GM19372 (cell line): ENCODE results near the gene CTBP2.
"Not testable (repeated sequence)": the region's sequence is repeated elsewhere in the genome, so short reads cannot be mapped to it uniquely, and the experiment has no call there.

Experiments used
- ATAC-seq: cut with Tn5 transposase; IDR thresholded peaks from one replicate; pipeline ENCODE4 v1.9.1; 2021; ENCODE audit warnings: mild to moderate bottlenecking, low read depth, moderate library complexity; ENCODE audit not compliant: unreplicated experiment

CTBP2 gene

DNA sequence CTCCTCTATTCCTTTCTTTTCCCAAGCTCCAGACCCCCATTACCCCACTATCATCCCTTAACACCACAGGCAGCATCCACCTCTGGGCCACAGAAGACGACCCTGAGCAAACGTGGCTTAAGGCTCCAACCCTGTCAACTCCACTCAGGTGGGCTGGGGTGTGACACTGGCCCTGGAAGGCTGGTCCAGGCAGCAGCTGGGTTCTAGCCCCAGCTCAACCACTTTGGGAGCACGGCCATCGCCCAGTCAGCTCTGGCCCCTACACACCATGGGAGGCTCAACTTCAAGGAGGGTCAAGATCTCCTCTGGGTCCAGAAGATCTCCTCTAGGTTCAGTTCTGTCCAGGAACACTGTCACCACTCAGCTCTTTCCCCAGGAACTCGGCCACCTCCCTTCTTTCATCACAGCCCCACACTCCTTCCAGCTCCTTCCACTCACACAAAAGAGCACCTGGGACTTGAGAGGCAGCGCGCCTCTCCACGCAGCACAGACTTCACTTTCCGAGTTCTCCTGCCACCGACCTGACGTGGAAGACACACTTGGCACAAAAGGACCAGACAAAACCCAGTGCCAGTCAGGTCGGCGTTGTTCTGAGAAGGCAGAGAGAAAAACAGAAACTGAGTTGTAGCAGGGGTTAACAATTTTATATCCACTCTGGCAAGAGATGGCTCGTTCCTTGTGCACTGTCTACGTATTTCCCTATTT is 84.1 kb downstream of the CTBP2 start:
- no peak for ATAC-seq

GRCh38 chr10:125073996-125074395 is 86.4 kb downstream of the CTBP2 start:
- ATAC-seq = no peak

GRCh38 chr10:125072794-125073193 is 87.6 kb downstream of the CTBP2 start:
- ATAC-seq = no peak

- ATAC-seq = no peak
Observed at GRCh38 chr10:125071008-125071407, 89.4 kb downstream of the CTBP2 start.

DNA sequence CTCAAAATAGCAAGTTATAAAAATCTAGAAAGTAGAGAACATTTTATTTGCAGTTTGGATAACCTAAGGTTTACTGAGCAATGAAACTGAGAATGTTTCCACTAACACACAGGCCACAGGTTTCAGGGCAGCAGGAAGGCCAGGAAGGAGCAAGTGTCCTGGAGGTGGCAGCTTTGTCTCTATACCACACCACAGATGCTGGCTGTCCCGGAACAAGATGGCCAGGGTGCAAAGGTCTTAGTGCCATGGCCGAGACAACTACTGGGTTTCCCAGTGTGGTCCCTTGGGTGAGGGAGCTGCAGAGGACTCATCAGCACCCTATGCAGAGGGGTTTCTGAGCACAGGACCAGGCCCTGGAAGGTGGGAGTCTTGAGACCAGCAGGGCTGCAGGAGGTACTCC is 92.0 kb downstream of the CTBP2 start:
- no peak for ATAC-seq

DNA sequence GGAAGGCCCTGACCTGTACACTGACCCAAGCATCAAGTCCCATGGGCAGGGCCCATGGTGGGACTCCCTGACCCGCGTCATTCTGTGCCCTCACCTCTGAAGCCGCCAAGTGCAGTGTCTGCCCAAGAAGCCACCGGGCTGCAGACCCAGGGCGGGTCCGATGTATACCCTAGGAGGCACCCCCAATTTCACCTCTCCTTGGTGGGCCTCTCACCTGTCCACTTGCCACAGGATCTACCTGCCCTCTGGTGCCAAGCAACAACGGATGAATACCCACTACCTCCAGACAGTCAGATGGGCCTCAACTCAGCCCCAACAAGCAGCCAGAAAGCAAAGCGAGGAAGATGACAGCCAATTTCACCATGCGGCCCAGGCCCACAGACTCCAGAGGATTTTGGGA is 92.6 kb downstream of the CTBP2 start:
- ATAC-seq = no peak

- ATAC-seq = no peak
Observed at GRCh38 chr10:125066764-125067450, 93.5 kb downstream of the CTBP2 start.

DNA sequence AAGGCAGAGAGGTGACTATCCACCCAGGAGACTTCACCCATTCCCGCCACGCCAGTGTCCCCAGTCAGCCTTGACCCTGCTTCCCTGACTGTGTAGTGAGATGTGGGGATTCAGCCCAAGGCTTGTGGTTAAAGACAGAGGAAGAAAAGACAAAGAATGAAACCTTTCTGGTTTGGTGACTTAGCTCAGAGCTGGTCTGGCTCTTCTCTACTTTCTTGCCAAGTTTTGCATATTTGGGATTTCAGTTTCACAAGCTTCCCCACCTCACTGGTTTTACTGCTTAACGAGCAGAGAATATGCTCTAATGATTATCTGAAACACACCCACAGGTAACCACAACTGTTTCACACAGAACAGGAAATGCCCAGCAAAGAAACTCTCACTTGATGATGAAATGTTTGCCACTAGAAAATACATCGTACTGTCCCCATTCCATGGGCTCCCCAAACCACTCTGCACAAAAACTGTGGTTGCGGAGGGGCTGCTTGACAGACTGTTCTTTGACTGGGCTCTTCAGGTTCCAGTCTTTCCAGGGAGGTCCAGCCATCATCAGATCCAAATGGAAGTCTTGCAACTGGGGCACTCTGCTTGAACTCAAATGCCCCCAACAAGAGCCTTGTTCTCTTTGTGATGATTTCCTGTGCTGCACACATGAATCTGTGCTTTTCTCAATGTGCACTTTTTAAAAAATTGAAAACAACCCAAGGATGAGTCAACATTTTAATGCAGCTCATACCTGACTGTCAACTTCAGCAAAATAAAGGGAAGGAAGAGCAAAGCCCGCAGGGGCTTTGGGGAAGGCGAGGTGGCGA is 95.5 kb downstream of the CTBP2 start:
- ATAC-seq = peak; percentile 90

- ATAC-seq = no peak
Observed at GRCh38 chr10:125063256-125063925, 97.0 kb downstream of the CTBP2 start.

GRCh38 chr10:125062914-125063230 is 97.5 kb downstream of the CTBP2 start:
- no peak for ATAC-seq

DNA sequence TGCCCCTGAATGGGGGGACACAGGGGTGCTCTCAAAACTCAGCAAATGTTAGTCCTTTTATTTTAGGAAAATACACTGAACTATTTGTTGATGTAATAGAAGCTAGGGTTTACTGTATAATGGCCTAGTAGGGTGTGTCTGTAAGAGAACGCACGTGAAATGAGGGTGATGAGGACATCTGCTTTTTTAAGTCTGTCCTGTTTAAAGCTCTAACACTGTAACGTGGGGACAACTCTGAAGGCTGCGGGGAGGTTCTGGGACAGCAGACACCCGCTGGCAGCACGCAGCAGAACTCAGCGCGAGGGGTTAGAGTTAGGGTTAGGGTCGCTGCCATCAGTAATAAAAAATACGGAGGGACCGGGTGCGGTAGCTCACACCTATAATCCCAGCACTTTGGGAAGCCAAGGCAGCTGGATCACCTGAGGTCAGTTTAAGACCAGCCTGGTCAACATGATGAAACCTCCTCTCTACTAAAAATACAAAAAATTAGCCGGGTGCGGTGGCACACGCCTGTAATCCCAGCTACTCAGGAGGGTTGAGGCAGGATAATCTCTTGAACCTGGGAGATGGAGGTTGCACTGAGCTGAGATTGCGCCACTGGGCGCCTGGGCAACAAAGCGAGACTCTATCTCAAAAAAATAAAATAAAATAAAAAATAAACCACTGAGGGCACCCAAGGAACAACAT is 98.0 kb downstream of the CTBP2 start:
- ATAC-seq = no peak

DNA sequence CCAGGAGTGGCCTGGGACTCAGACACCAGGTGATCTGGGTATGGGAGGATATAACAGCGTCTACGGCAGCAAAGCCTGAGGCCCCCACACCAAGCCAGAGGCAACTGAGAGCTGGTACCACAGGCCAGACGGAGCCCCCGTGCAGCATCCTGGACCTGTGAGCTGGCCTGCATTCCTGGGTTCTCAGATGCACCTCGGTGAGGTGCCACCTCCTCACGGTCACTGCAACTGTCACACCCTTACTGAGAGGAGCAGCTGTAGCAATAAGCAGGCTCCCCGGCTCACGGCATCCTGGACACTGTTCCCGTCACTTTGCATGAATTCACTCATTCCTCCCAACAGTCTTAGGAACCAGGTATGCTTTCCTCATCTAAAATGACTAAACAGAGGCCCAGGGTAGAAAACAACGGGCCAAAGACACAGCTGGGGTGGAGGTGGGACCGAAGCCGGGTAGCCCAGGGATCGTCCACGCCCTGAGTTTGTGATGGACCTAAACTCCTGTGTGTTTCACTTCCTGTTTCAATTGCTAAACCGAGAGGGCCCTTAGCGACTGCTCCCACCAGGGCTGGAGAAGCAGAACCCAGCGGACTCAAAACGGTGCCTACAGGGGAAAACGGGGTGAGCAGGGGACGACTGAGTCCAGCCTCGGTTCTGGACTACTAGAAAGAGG is 98.7 kb downstream of the CTBP2 start:
- ATAC-seq = no peak

- no peak for ATAC-seq
Observed at GRCh38 chr10:125060826-125061556, 99.4 kb downstream of the CTBP2 start.

GRCh38 chr10:125060482-125060825 is 99.9 kb downstream of the CTBP2 start:
- ATAC-seq = no peak

DNA sequence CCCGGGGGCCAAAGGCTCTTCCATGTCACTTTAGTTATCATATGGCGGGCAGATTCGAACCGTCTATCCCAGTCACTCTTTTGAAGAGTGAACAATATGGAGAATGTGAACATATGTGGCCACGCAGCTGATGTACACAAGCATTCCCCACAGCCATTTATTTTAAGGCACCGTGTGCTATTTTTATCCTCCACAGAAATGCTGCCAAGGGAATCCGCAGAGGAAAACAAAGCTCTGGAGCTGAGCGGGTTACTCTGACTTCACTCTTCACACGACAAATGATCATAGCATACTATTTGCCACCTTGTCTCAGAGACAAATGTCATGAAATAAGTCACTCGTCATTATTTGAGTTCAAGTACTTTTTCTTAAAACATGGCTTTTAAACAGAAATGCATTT is 100.3 kb downstream of the CTBP2 start:
- ATAC-seq = no peak

- not testable (repeated sequence) for ATAC-seq
Observed at GRCh38 chr10:125059348-125059747, 101.0 kb downstream of the CTBP2 start.

GRCh38 chr10:125057158-125058001 is 103.0 kb downstream of the CTBP2 start:
- ATAC-seq = no peak
